GM06990 (cell line): Measurements from ENCODE around the gene XPO6.

Experiments
- DNase-seq: peaks from one replicate; pipeline ENCODE4 v3.0.0-alpha.2; 2011; ENCODE audit not compliant: insufficient read length; ENCODE audit errors: extremely low read depth
- H3K27me3 ChIP-seq: replicated peaks from 2 replicates; pipeline ENCODE4 v1.6.0; 2011; ENCODE audit warnings: low read length; ENCODE audit not compliant: control insufficient read depth, insufficient read depth
- H3K36me3 ChIP-seq: 2 replicates; pipeline ENCODE4 v1.5.1; 2011; ENCODE audit warnings: low read length; ENCODE audit not compliant: control insufficient read depth, insufficient read depth
- H3K4me3 ChIP-seq: replicated peaks from 2 replicates; pipeline ENCODE4 v1.5.1; 2011; ENCODE audit warnings: low read depth, mild to moderate bottlenecking, control low read depth, low read length
- TF ChIP-seq, protein P1 (sequence below): IDR thresholded peaks from 2 replicates; pipeline ENCODE4 v1.5.1; 2011; ENCODE audit warnings: low read length, control low read depth, mild to moderate bottlenecking, inconsistent platforms; ENCODE audit not compliant: insufficient read depth, poor library complexity, severe bottlenecking

XPO6 gene, protein sequence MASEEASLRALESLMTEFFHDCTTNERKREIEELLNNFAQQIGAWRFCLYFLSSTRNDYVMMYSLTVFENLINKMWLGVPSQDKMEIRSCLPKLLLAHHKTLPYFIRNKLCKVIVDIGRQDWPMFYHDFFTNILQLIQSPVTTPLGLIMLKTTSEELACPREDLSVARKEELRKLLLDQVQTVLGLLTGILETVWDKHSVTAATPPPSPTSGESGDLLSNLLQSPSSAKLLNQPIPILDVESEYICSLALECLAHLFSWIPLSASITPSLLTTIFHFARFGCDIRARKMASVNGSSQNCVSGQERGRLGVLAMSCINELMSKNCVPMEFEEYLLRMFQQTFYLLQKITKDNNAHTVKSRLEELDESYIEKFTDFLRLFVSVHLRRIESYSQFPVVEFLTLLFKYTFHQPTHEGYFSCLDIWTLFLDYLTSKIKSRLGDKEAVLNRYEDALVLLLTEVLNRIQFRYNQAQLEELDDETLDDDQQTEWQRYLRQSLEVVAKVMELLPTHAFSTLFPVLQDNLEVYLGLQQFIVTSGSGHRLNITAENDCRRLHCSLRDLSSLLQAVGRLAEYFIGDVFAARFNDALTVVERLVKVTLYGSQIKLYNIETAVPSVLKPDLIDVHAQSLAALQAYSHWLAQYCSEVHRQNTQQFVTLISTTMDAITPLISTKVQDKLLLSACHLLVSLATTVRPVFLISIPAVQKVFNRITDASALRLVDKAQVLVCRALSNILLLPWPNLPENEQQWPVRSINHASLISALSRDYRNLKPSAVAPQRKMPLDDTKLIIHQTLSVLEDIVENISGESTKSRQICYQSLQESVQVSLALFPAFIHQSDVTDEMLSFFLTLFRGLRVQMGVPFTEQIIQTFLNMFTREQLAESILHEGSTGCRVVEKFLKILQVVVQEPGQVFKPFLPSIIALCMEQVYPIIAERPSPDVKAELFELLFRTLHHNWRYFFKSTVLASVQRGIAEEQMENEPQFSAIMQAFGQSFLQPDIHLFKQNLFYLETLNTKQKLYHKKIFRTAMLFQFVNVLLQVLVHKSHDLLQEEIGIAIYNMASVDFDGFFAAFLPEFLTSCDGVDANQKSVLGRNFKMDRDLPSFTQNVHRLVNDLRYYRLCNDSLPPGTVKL

DNA sequence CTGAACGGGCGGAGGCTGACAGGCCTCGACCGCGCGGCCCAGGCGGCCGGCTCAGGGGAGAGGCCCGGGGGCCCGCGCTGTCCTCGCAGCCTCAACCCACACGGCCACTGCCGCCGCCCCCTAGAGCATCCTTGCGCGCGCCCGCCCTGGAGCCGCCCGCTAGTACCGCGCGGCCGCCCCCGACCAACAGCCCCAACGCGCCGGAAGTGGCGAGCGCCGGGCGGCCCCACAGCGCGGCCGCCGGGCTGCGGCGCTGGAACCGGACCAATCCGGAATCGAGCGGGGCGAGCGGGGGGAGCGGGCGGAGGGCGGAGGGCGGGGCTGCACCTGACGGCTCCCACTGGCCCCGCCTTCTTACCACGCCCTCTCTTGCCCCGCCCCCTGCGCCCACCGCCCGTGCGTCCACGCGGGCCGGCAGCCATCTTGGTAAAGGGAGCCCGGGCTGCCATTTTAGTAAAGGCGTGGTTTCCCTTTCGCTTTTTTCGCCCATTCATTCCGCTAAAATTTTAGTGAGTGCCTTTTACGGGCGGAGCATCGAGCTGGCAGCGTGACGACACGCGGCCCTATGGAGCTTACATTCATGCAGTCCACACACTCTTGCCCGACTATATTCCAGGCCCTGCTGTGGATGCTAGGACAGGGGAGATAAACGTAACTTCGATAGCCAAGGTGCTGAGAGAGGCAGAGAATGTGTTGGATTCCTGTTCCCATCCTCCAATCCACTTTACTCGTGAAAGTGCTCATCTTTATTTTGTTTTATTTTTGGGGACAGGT, at the start of gene XPO6:
TSS of gene XPO6 (minus strand) at position 208 of the 774 bp plus-strand sequence. CDS start 597 bp downstream, outside the sequence.
- Histone ChIP-seq H3K27me3 (no peaks in the 10 kb centered on the region), H3K4me3 (peak within 1 kb of the TSS; percentile 74), H3K36me3 (peaks cover 7% of the 10 kb centered on the region)
- peak; percentile 96 for DNase-seq
- TF ChIP-seq, protein P1, sequence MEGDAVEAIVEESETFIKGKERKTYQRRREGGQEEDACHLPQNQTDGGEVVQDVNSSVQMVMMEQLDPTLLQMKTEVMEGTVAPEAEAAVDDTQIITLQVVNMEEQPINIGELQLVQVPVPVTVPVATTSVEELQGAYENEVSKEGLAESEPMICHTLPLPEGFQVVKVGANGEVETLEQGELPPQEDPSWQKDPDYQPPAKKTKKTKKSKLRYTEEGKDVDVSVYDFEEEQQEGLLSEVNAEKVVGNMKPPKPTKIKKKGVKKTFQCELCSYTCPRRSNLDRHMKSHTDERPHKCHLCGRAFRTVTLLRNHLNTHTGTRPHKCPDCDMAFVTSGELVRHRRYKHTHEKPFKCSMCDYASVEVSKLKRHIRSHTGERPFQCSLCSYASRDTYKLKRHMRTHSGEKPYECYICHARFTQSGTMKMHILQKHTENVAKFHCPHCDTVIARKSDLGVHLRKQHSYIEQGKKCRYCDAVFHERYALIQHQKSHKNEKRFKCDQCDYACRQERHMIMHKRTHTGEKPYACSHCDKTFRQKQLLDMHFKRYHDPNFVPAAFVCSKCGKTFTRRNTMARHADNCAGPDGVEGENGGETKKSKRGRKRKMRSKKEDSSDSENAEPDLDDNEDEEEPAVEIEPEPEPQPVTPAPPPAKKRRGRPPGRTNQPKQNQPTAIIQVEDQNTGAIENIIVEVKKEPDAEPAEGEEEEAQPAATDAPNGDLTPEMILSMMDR, result no peak

- DNase-seq, result no peak
- TF ChIP-seq, protein P1, result no peak
- H3K4me3 ChIP-seq, result no peak overlapping the region
- peaks cover 4% of the 10 kb centered on the region for H3K27me3 ChIP-seq
- no peaks in the 10 kb centered on the region for H3K36me3 ChIP-seq
These were observed 48.4 kb upstream of the XPO6 start for GRCh38 chr16:28260193-28260592.

GRCh38 chr16:28259781-28260150, 48.0 kb upstream of the XPO6 start:
- H3K4me3 ChIP-seq, result no peak overlapping the region
- TF ChIP-seq, protein P1, result no peak
- H3K36me3 ChIP-seq, result no peaks in the 10 kb centered on the region
- DNase-seq, result no peak
- H3K27me3 ChIP-seq, result peaks cover 4% of the 10 kb centered on the region

GRCh38 chr16:28259091-28259780, 47.5 kb upstream of the XPO6 start:
- no peaks in the 10 kb centered on the region for H3K36me3 ChIP-seq
- DNase-seq, result no peak
- TF ChIP-seq, protein P1, result no peak
- H3K4me3 ChIP-seq, result no peak overlapping the region
- peaks cover 4% of the 10 kb centered on the region for H3K27me3 ChIP-seq

GRCh38 chr16:28258567-28258966, 46.8 kb upstream of the XPO6 start:
- TF ChIP-seq, protein P1, result no peak
- DNase-seq, result no peak
- no peak overlapping the region for H3K4me3 ChIP-seq
- H3K36me3 ChIP-seq, result no peaks in the 10 kb centered on the region
- H3K27me3 ChIP-seq, result peaks cover 4% of the 10 kb centered on the region
